NCI-H2196 treated with DMSO at 0.1 percent for 48 hours (cell line): ENCODE results near the gene FCF1.

Source experiments
- DNase-seq: peaks from one replicate; lab custom pipeline; 2025; ENCODE audit not compliant: unreplicated experiment; lab: John Stamatoyannopoulos, UW

The FCF1 gene

DNA sequence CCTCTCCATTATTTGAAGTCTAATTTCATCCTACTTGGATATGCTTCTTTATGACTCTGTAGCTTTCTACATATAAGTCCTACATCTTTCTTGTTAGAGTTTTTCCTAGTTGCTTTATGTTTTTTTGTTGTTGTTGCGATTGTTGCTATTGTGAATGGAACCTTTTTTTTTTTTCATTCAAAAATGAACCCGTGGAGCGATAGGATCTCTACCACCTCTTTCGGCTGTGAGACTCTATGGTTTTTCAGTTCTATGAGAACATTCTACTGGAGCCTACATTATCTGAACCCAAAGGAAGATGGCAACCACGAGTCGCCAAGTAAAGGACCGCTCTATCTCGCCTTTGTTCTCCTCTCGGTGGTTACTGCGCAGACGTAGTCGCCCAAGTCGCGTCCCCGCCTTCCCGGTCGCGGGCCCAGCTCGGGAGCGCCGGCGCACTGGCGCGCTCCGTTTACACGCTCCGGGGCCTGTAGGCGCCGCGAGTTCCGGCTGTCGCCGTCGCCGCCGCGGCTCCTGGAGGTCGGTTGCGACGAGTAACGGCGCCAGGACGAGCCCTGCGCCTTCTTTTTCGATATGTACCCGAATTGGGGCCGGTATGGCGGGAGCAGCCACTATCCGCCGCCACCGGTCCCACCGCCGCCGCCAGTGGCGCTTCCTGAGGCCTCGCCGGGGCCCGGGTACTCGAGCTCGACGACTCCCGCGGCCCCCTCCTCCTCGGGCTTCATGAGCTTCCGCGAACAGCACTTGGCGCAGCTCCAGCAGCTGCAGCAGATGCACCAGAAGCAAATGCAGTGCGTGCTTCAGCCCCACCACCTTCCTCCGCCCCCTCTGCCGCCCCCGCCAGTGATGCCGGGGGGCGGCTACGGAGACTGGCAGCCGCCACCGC, 50.2 kb downstream of the FCF1 start, which contains the start of gene YLPM1:
YLPM1 (plus strand) TSS at position 400 of the 886 bp plus-strand sequence; CDS start at position 574, 174 bp downstream.
- DNase-seq, result peak; percentile 98

- DNase-seq, result no peak
These were observed 51.0 kb downstream of the FCF1 start for GRCh38 chr14:74763803-74764531.

- no peak for DNase-seq
These were observed 52.8 kb downstream of the FCF1 start for GRCh38 chr14:74765721-74766120.

DNA sequence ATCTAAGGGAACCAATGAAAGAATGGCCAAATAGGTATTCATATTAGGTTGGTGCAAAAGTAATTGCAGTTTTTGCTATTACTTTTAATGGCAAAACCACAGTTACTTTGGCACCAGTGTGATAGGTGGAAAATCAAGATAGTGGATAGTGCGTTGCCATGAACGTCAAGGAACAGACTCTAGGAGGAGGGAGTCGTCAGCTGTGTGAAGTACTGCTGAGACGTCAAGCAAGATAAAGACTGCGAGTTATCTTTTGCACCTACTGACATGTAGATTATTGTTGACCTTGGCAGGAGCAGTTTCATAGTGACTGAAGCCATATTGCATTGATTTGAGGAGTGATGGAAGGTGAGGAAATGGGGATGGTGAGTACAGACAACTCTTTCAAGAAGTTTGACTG, 58.5 kb downstream of the FCF1 start:
- DNase-seq, result no peak

- DNase-seq, result no peak
These were observed 71.7 kb downstream of the FCF1 start for GRCh38 chr14:74784634-74785033.

- no peak for DNase-seq
These were observed 72.2 kb downstream of the FCF1 start for GRCh38 chr14:74785056-74785613.

DNA sequence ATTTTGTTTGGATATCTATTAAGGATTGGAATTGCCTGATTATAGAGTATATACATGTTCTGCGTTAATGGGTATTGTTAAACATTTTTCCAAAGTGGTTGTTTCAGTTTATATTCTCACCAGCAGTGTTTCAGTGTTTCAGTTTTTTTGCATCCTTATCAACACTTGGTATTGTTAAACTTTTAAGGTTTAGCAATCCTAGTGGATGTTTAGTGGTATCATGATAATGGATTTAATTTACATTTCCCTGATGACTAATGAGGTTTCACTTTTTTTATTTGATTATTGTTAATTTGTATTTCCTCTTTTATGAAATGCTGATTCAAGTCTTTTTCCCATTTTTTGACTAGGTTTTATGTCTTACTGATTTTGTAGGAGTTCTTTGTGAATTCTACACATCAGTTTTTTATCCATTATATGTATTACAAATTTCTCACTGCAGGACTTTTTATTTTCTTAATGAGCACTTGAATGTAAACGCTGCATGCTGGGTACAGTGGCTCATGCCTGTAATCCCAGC, 73.9 kb downstream of the FCF1 start:
- no peak for DNase-seq
